Tibial artery (tissue), 4 donors: Measurements from ENCODE around the gene UNC13D.

Experiments used
- DNase-seq, 2 donors: peaks; one replicate each; pipeline ENCODE4 v3.0.0-alpha.2; 2019
- H3K27ac ChIP-seq, 2 donors: fragments of 200-600 bp; sonication (generic) in 1 of 2; 1 replicate in 1 of 2; 2 replicates in 1 of 2; pipeline ENCODE4 v1.5.1; 2018 to 2019; ENCODE audit warnings: mild to moderate bottlenecking in 1 of 2
- H3K27me3 ChIP-seq, 2 donors: fragments of 200-600 bp; sonication (generic) in 1 of 2; one replicate each; pipeline versions ENCODE4 v1.5.1 to v1.6.0; 2016 to 2019
- H3K36me3 ChIP-seq, 3 donors: fragments of 200-600 bp; sonication (generic) in 2 of 3; one replicate each; pipeline ENCODE4 v1.5.1; 2016 to 2019; ENCODE audit warnings: mild to moderate bottlenecking in 2 of 3
- H3K4me1 ChIP-seq, 4 donors: fragments of 200-600 bp; sonication (generic) in 2 of 4; 1 replicate in 3 of 4; 2 replicates in 1 of 4; pipeline ENCODE4 v1.5.1; 2016 to 2019
- H3K4me3 ChIP-seq, 2 donors: fragments of 200-600 bp; sonication (generic) in 1 of 2; 1 replicate in 1 of 2; 2 replicates in 1 of 2; pipeline ENCODE4 v1.5.1; 2018 to 2019; ENCODE audit warnings: mild to moderate bottlenecking in 2 of 2
- H3K9me3 ChIP-seq, 3 donors: fragments of 200-600 bp; sonication (generic) in 1 of 3; one replicate each; pipeline ENCODE4 v1.5.1; 2016 to 2019
- intact Hi-C: fragments of 100-400 bp; cut with DNase I; formaldehyde crosslinking; loops from one replicate; pipeline ENCODE4 v1.15.0; 2023; ENCODE audit warnings: low total_unique reads
- TF ChIP-seq, protein P1 (sequence below), 2 experiments: fragments of 200-600 bp in 1 of 2; fragments of 450-650 bp in 1 of 2; IDR thresholded peaks; one replicate each; pipeline ENCODE4 v1.5.1; 2017 to 2019; ENCODE audit warnings: antibody characterized with exemption in 2 of 2, mild to moderate bottlenecking in 1 of 2, moderate library complexity in 1 of 2

The UNC13D gene

DNA sequence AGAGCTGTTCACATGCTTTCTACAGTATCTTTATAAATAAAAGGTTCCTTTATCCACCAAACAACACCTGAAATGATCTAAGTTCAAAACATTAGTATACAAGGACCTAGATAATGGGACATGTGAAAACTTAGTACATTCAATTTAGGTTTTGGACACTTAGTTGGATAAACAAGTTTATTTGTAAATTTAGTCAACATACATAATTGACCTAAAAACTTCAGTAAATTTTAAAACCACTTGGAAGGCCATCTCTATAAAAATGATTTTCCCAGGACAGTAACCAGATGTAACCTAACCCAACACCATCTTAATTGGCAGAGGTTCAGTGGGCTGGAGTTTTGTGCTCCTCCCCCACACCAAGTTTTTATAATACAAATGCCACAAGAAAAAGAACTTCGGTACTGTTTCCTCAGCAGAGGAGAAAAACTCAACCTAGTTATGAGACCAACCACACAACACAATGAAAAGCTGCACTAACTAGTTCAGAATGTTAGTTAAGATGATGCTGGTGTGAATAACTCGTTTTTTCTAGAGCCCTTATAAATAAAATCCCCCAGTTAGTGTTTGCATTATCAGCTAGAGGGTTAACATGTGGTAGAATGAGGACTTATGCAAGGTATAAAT is 66.8 kb downstream of the UNC13D start:
- intact Hi-C loops, result no loop called here
- Histone ChIP-seq H3K27ac (peak overlapping the region in 1 of 2 donors; percentile 97), H3K27me3 (no peaks in the 10 kb centered on the region), H3K4me3 (peak overlapping the region; percentile 78), H3K9me3 (no peaks in the 10 kb centered on the region), H3K36me3 (peaks cover 44 to 59% (median 50%) of the 10 kb centered on the region in 3 donors), H3K4me1 (peaks cover 0 to 39% (median 28%) of the 10 kb centered on the region in 4 donors)
- TF ChIP-seq, protein P1, sequence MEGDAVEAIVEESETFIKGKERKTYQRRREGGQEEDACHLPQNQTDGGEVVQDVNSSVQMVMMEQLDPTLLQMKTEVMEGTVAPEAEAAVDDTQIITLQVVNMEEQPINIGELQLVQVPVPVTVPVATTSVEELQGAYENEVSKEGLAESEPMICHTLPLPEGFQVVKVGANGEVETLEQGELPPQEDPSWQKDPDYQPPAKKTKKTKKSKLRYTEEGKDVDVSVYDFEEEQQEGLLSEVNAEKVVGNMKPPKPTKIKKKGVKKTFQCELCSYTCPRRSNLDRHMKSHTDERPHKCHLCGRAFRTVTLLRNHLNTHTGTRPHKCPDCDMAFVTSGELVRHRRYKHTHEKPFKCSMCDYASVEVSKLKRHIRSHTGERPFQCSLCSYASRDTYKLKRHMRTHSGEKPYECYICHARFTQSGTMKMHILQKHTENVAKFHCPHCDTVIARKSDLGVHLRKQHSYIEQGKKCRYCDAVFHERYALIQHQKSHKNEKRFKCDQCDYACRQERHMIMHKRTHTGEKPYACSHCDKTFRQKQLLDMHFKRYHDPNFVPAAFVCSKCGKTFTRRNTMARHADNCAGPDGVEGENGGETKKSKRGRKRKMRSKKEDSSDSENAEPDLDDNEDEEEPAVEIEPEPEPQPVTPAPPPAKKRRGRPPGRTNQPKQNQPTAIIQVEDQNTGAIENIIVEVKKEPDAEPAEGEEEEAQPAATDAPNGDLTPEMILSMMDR (IDR thresholded peaks at IDR 0.05), result no peak
- DNase-seq, result no peak
